Measurements from ENCODE around the gene CD200.

DNA sequence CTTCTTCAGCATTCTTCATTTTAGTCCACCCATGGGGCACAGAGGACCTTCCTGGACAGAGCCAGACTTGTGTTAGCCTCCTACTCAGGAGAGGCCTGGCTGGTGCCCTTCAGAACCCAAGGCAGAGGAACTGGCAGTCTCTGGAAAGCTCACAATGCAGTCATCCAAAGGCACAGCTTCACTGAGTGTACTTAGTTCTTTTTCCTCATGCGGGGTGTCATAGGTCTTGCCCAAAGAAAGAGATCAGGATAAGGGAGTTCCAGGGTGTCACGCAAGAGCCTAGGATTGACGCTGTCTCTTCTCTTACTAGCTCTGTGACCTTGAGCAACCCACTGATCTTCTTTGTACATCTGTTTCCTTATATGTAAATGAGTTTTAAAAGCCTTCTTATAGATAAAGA lies 58.7 kb downstream of the CD200 start:
- TF ChIP-seq CTCF (IDR thresholded peaks at IDR 0.05) (no peak), POLR2A (IDR thresholded peaks at IDR 0.05) (no peak)

Data from Peyer's patch (tissue), 4 donors.